HCT116 (cell line): ENCODE results near the gene PLD3. TPM values are rescaled to one million over a fixed set of nuclear protein-coding genes. Genes with fewer than 3 reads are reported as not detected.

Experiments used
- ATAC-seq: fragments of 200-7000 bp; cut with Tn5 transposase; 2 replicates; pipeline ENCODE4 v1.9.1; 2020; ENCODE audit warnings: mild to moderate bottlenecking, moderate library complexity
- BruUV-seq: library from RNA; stranded (reverse); fragments of 400-500 nt; replicated peaks from 2 replicates; lab custom pipeline; 2021; lab: Mats Ljungman, UMichigan
- CTCF ChIA-PET: fragments of 300-600 bp; sonication (Branson Sonifier 250); formaldehyde crosslinking; loops from one replicate; lab custom pipeline; 2021; ENCODE audit warnings: antibody characterized with exemption; lab: Charles Lee
- POLR2A ChIA-PET: fragments of 300-600, 350-600 bp; sonication (Branson Sonifier 250); formaldehyde crosslinking; loops from one replicate; lab custom pipeline; 2021; ENCODE audit warnings: antibody characterized with exemption; lab: Charles Lee
- RAD21 ChIA-PET, 2 experiments: fragments of 300-600 bp; sonication (Branson Sonifier 250); formaldehyde crosslinking; loops; one replicate each; lab custom pipeline; 2023; ENCODE audit warnings: low total read pairs in 2 of 2; ENCODE audit not compliant: uncharacterized antibody in 2 of 2, unreplicated experiment in 2 of 2, low non-redundant PET in 1 of 2; lab: Charles Lee
- DNase-seq: peaks from one replicate; pipeline ENCODE4 v3.0.0-alpha.2; 2010; ENCODE audit warnings: low read depth, low spot score
- H2AFZ ChIP-seq: fragments of 200-600 bp; shearing (Covaris generic), sonication (generic); 2 replicates; pipeline ENCODE4 v1.6.1; 2017; ENCODE audit warnings: low read depth, mixed run types, mixed read lengths, antibody characterized with exemption, low read length; ENCODE audit not compliant: poor library complexity, severe bottlenecking
- H3K27ac ChIP-seq: 2 replicates; pipeline ENCODE4 v1.5.1; 2012; ENCODE audit warnings: low read depth, low read length
- H3K27me3 ChIP-seq: fragments of 200-600 bp; sonication (generic); 2 replicates; pipeline ENCODE4 v1.6.1; 2016; ENCODE audit warnings: mixed run types, low read length, mixed read lengths; ENCODE audit not compliant: insufficient read depth
- H3K36me3 ChIP-seq, 2 experiments: fragments of 200-500 bp in 1 of 2; fragments of 200-600 bp in 1 of 2; sonication (Bioruptor generic) in 1 of 2; sonication (generic) in 1 of 2; 2 replicates each; pipeline versions ENCODE4 v1.5.1 to v1.6.1; 2014 to 2016; ENCODE audit warnings: low read length in 2 of 2, inconsistent platforms in 1 of 2, mixed read lengths in 1 of 2, mixed run types in 1 of 2; ENCODE audit not compliant: insufficient read depth in 2 of 2, control insufficient read depth in 1 of 2
- H3K4me1 ChIP-seq, 2 experiments: fragments of 200-600 bp in 1 of 2; sonication (generic) in 1 of 2; 2 replicates each; pipeline versions ENCODE4 v1.5.1 to v1.6.1; 2012 to 2017; ENCODE audit warnings: low read length in 2 of 2, inconsistent platforms in 1 of 2, mild to moderate bottlenecking in 1 of 2, mixed read lengths in 1 of 2, mixed run types in 1 of 2, moderate library complexity in 1 of 2; ENCODE audit not compliant: insufficient read depth in 2 of 2, control insufficient read depth in 1 of 2
- H3K4me2 ChIP-seq: fragments of 200-600 bp; sonication (generic); 2 replicates; pipeline ENCODE4 v1.6.1; 2017; ENCODE audit warnings: mixed run types, low read length, mixed read lengths
- H3K4me3 ChIP-seq, 2 experiments: fragments of 200-600 bp in 1 of 2; sonication (generic) in 1 of 2; replicated peaks in 1 of 2; 2 replicates each; pipeline ENCODE4 v1.5.1; 2011 to 2016; ENCODE audit warnings: low read length in 2 of 2, control low read depth in 1 of 2, low read depth in 1 of 2, mild to moderate bottlenecking in 1 of 2, mixed read lengths in 1 of 2, mixed run types in 1 of 2
- H3K79me2 ChIP-seq: fragments of 200-600 bp; sonication (generic); 2 replicates; pipeline ENCODE4 v1.6.1; 2017; ENCODE audit warnings: mild to moderate bottlenecking, mixed run types, low read length, moderate library complexity, mixed read lengths; ENCODE audit not compliant: insufficient read depth
- H3K9ac ChIP-seq: fragments of 200-600 bp; sonication (generic); 2 replicates; pipeline ENCODE4 v1.6.1; 2016; ENCODE audit warnings: low read length, mixed read lengths
- H3K9me2 ChIP-seq: fragments of 200-600 bp; sonication (generic), shearing (Covaris generic); 2 replicates; pipeline ENCODE4 v1.6.1; 2017; ENCODE audit warnings: mixed run types, mild to moderate bottlenecking, moderate library complexity; ENCODE audit not compliant: insufficient read depth
- H3K9me3 ChIP-seq, 2 experiments: fragments of 200-500 bp in 1 of 2; fragments of 200-600 bp in 1 of 2; sonication (Bioruptor generic) in 1 of 2; sonication (generic) in 1 of 2; 2 replicates each; pipeline ENCODE4 v1.6.1; 2014 to 2017; ENCODE audit warnings: low read length in 2 of 2, mixed read lengths in 2 of 2, inconsistent platforms in 1 of 2, low read depth in 1 of 2, mild to moderate bottlenecking in 1 of 2, mixed run types in 1 of 2, moderate library complexity in 1 of 2; ENCODE audit not compliant: control insufficient read depth in 1 of 2, insufficient read depth in 1 of 2
- H4K20me1 ChIP-seq: fragments of 200-600 bp; sonication (generic), shearing (Covaris generic); 2 replicates; pipeline ENCODE4 v1.6.1; 2017; ENCODE audit warnings: mixed run types, mild to moderate bottlenecking, moderate library complexity; ENCODE audit not compliant: insufficient read depth
- CBX3 ChIP-seq: IDR thresholded peaks from 2 replicates; pipeline ENCODE4 v1.6.1; 2012; ENCODE audit warnings: low read depth
- CTCF ChIP-seq, 3 experiments: fragments of 200-600 bp in 1 of 3; sonication (generic) in 1 of 3; IDR thresholded peaks in 2 of 3; conservative IDR thresholded peaks in 1 of 3; 2 replicates each; pipeline ENCODE4 v1.5.1; 2012 to 2017; ENCODE audit warnings: low read depth in 2 of 3, low read length in 2 of 3, antibody characterized with exemption in 1 of 3, borderline replicate concordance in 1 of 3, control low read depth in 1 of 3, mild to moderate bottlenecking in 1 of 3, mixed read lengths in 1 of 3, mixed run types in 1 of 3, moderate library complexity in 1 of 3; ENCODE audit not compliant: insufficient read depth in 1 of 3
- EGR1 ChIP-seq: IDR thresholded peaks from 2 replicates; pipeline ENCODE4 v1.6.1; 2012; ENCODE audit warnings: low read depth
- ELF1 ChIP-seq: IDR thresholded peaks from 2 replicates; pipeline ENCODE4 v1.6.1; 2012; ENCODE audit warnings: low read depth, borderline replicate concordance
- EZH2 ChIP-seq: fragments of 200-600 bp; sonication (generic); IDR thresholded peaks from 2 replicates; pipeline ENCODE4 v1.6.1; 2017; ENCODE audit warnings: antibody characterized with exemption, mixed run types
- EZH2phosphoT487 ChIP-seq: fragments of 200-600 bp; IDR thresholded peaks from 2 replicates; pipeline ENCODE4 v1.6.1; 2018; ENCODE audit warnings: antibody characterized with exemption, borderline replicate concordance
- JUND ChIP-seq: IDR thresholded peaks from 2 replicates; pipeline ENCODE4 v1.6.1; 2012
- MAX ChIP-seq: IDR thresholded peaks from 2 replicates; pipeline ENCODE4 v1.6.1; 2012
- POLR2A ChIP-seq: IDR thresholded peaks from 2 replicates; pipeline ENCODE4 v1.7.0; 2011; ENCODE audit warnings: borderline replicate concordance; ENCODE audit not compliant: insufficient read depth, insufficient read length; ENCODE audit errors: extremely low read depth
- RAD21 ChIP-seq: IDR thresholded peaks from 2 replicates; pipeline ENCODE4 v1.6.1; 2012; ENCODE audit warnings: low read depth, mild to moderate bottlenecking
- REST ChIP-seq: IDR thresholded peaks from 2 replicates; pipeline ENCODE4 v1.6.1; 2012; ENCODE audit warnings: low read depth
- SIN3A ChIP-seq: IDR thresholded peaks from 2 replicates; pipeline ENCODE4 v1.6.1; 2012; ENCODE audit warnings: low read depth
- ZBTB33 ChIP-seq: IDR thresholded peaks from 2 replicates; pipeline ENCODE4 v1.6.1; 2011; ENCODE audit warnings: mild to moderate bottlenecking, low read length, moderate library complexity; ENCODE audit not compliant: insufficient replicate concordance; ENCODE audit errors: extremely low read depth
- intact Hi-C: fragments of 100-400 bp; cut with micrococcal nuclease; formaldehyde crosslinking; loops from 2 replicates; pipeline ENCODE4 v1.10.0; 2022
- total RNA-seq: library from RNA; stranded (reverse); gene quantifications from one replicate; pipeline ENCODE4 v1.2.1, GENCODE V29; 2021; ENCODE audit not compliant: unreplicated experiment

Gene PLD3
- total RNA-seq, 1 experiment from 2014 or later = 123 TPM

GRCh38 chr19:40360708-40361241 is 12.3 kb downstream of the PLD3 start:
- RAD21 ChIA-PET = no interaction called here
- Histone ChIP-seq H3K9me3 (no peaks in the 10 kb centered on the region), H3K36me3 (no peaks in the 10 kb centered on the region), H2AFZ (no peak overlapping the region), H3K79me2 (no peaks in the 10 kb centered on the region; the same call in none of the 2 replicates), H3K4me3 (no peak overlapping the region), H3K9ac (no peak overlapping the region), H3K4me1 (no peaks in the 10 kb centered on the region), H4K20me1 (no peaks in the 10 kb centered on the region), H3K27me3 (no peaks in the 10 kb centered on the region), H3K27ac (no peak overlapping the region), H3K9me2 (no peaks in the 10 kb centered on the region), H3K4me2 (no peak overlapping the region)
- intact Hi-C loops = no loop called here
- ATAC-seq = no peak
- no peak for TF ChIP-seq MAX
- no peak for TF ChIP-seq CBX3
- POLR2A ChIA-PET = interaction anchor here (1.0 kb wide), 1 partner anchor 12 kb away, joined by 3 read pairs; the partner anchor contains the start of genes C19orf47 and PLD3
- BruUV-seq = no TSS peak
- CTCF ChIA-PET = no interaction called here
- DNase-seq = no peak

- DNase-seq (no peak), ATAC-seq (no peak)
- H3K36me3 ChIP-seq = no peaks in the 10 kb centered on the region
- H3K27ac ChIP-seq = no peak overlapping the region
- RAD21 ChIA-PET = no interaction called here
- H3K9me2 ChIP-seq = no peaks in the 10 kb centered on the region
- BruUV-seq = no TSS peak
- no peak overlapping the region for H3K9ac ChIP-seq
- no peaks in the 10 kb centered on the region for H3K4me1 ChIP-seq
- CTCF ChIA-PET = no interaction called here
- no peaks in the 10 kb centered on the region for H3K27me3 ChIP-seq
- no peak overlapping the region for H3K4me2 ChIP-seq
- POLR2A ChIA-PET = no interaction called here
- intact Hi-C loops = no loop called here
- H2AFZ ChIP-seq = no peak overlapping the region
- no peak overlapping the region for H3K4me3 ChIP-seq
- H3K9me3 ChIP-seq = no peaks in the 10 kb centered on the region
- no peaks in the 10 kb centered on the region for H3K79me2 ChIP-seq
- H4K20me1 ChIP-seq = no peaks in the 10 kb centered on the region
- no peak for TF ChIP-seq POLR2A
- no peak for TF ChIP-seq ELF1
- no peak for TF ChIP-seq ZBTB33
- TF ChIP-seq SIN3A = no peak
- TF ChIP-seq JUND = no peak
- TF ChIP-seq REST = no peak
- TF ChIP-seq RAD21 = no peak
- no peak for TF ChIP-seq EZH2phosphoT487
- TF ChIP-seq EZH2 = no peak
- TF ChIP-seq EGR1 = no peak
- TF ChIP-seq CBX3 = no peak
- TF ChIP-seq CTCF (IDR thresholded peaks at IDR 0.05 in 2 of 3, conservative IDR thresholded peaks at IDR 0.05 in 1 of 3; ENCODE audit: borderline replicate concordance in 1 of 3, insufficient read depth in 1 of 3, low read depth in 2 of 3, low read length in 2 of 3) = no peak
Observed at GRCh38 chr19:40362160-40362559, 13.7 kb downstream of the PLD3 start.
